ENCODE data around the gene SLC8A1.

Gene SLC8A1

DNA sequence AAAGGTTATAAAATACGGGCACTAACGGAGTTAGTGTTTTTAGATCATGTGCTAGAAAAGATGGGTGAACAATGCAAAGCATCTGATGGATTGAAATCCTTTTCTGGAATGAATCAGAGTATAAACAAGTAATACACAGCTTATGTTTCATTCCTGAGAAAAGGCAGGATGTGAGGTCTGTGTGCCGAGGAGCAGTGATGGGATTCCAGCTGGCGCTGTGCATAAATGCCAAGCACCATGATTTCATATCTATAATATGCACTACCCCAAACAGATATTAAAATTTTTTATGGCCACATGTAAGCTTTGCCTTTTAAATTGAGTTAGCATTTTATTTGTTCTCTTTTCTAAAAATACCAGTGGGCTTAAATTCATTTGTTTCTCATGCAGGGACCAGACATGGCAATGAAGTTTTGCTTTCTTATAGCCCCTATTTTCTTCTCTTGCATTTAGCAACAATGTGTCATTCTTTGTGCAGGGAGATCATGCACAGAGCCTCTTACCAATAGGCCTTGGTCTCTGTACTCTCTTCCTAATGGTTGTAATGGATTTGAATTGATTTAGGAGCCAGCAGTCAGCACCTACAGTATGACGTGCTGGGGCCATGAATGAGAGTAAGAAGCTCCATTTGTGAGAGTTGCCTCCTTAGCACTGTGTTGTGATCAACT, 323.9 kb downstream of the SLC8A1 start:
- in situ Hi-C loops (cut with MboI; ENCODE audit: low sequenced_read_pairs), result no loop called here

GRCh38 chr2:40127146-40127545, 324.7 kb downstream of the SLC8A1 start:
- in situ Hi-C loops (cut with MboI; ENCODE audit: low sequenced_read_pairs), result no loop called here

GRCh38 chr2:40126006-40126405, 325.9 kb downstream of the SLC8A1 start:
- in situ Hi-C loops (cut with MboI; ENCODE audit: low sequenced_read_pairs), result no loop called here

- in situ Hi-C loops (cut with MboI; ENCODE audit: low sequenced_read_pairs), result no loop called here
Measured at GRCh38 chr2:40123746-40124145, 328.1 kb downstream of the SLC8A1 start.

DNA sequence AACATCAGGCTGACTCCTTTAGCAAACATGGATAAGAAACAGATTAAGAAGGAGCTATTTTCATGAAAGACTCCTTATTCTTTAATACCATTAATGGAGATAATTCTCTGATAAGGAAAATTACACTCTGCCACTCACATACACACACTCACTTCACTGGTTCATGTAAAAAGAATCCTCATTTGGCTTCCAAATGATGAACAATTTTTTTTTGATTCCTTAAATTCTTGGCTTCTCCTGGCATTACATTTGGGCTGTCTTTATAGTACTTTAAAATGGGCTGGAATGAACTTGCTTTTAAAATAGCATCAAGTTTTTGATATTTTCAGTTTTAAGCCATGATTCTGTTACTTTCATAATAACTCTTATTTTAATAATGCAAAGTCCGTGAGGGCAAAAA, 328.6 kb downstream of the SLC8A1 start:
- in situ Hi-C loops (cut with MboI; ENCODE audit: low sequenced_read_pairs), result no loop called here

GRCh38 chr2:40120957-40121356, 330.9 kb downstream of the SLC8A1 start:
- in situ Hi-C loops (cut with MboI; ENCODE audit: low sequenced_read_pairs), result no loop called here

DNA sequence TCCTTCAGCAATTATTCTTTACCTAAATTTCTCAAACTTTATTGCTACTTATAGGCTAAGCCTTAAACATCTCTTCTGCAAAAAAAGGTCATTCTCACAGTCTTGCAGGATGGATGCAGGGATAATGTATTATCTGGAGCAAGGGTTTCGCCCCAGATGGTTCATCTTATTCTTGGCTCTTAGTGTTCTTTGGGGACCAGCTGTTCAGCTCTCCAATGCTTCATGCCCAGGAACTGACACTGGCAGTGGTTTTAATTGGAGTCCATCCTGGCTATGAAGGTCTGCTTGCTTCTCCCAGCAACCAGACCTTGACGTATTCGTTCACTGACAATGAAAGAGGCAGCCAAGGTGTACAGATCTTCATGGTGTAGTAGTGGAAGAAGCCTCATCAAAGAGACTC, 331.9 kb downstream of the SLC8A1 start:
- in situ Hi-C loops (cut with MboI; ENCODE audit: low sequenced_read_pairs), result no loop called here

- in situ Hi-C loops (cut with MboI; ENCODE audit: low sequenced_read_pairs), result no loop called here
Measured at GRCh38 chr2:40118622-40119021, 333.3 kb downstream of the SLC8A1 start.

DNA sequence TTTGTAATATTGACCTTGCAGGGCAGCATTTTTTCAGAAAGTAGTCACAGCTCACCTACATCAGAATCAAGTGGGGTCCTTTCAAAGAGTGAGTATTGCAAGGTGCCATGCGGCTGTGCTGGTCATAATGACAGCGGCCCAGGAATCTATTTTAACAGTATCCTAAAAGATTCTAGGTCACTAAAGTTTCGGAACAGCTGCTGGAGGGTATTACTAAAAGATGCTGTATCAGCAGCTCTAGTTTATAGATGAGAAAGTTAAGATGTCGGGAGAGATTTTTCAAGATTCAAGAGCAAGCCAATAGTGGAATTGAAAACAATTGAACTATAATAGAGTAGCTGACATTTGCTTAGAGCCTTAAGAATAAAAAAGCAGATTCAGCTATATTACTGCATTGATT, 336.0 kb downstream of the SLC8A1 start:
- in situ Hi-C loops (cut with MboI; ENCODE audit: low sequenced_read_pairs), result no loop called here

- in situ Hi-C loops (cut with MboI; ENCODE audit: low sequenced_read_pairs), result no loop called here
Measured at GRCh38 chr2:40115348-40115747, 336.5 kb downstream of the SLC8A1 start.

GRCh38 chr2:40113997-40114396, 337.9 kb downstream of the SLC8A1 start:
- in situ Hi-C loops (cut with MboI; ENCODE audit: low sequenced_read_pairs), result no loop called here

GRCh38 chr2:40113272-40113968, 338.5 kb downstream of the SLC8A1 start:
- in situ Hi-C loops (cut with MboI; ENCODE audit: low sequenced_read_pairs), result no loop called here

DNA sequence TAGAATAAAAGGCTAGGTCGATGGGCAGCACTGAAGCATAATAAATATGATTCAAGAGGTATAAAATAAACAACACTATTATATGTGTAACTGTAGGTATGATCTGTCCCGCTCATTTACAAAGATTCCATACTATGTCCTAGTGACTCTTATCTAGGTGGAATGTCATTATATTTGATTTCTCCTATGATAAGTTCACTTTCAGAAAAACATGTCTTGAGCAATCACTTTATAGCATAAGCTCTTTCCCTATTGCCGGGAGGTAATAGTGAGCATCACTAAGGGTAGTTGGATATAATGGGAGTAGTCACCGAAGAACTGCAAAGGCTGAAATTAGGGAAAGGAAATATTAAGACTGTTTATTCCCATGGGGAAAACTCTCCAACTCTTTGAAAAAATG, 342.5 kb downstream of the SLC8A1 start:
- in situ Hi-C loops (cut with MboI; ENCODE audit: low sequenced_read_pairs), result no loop called here

- in situ Hi-C loops (cut with MboI; ENCODE audit: low sequenced_read_pairs), result no loop called here
Measured at GRCh38 chr2:40108851-40109250, 343.0 kb downstream of the SLC8A1 start.

DNA sequence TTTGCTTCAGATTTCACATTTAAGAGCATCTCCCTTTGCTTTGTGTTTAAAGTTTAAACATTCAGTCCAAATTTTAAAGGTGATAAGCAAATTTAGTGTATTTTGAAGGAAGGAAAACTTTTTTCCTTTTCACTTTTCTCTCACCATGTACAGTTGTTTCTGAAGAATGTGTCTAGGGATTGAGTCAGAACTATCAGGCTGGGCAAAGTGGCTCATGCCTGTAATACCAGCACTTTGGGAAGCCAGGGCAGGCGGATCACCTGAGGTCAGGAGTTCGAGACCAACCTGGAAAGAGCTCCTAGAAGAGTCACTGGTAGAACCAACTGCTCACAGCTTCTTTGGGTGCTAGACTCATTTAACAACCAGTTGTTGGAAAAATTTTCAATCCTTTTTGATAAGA, 345.8 kb downstream of the SLC8A1 start:
- in situ Hi-C loops (cut with MboI; ENCODE audit: low sequenced_read_pairs), result no loop called here

DNA sequence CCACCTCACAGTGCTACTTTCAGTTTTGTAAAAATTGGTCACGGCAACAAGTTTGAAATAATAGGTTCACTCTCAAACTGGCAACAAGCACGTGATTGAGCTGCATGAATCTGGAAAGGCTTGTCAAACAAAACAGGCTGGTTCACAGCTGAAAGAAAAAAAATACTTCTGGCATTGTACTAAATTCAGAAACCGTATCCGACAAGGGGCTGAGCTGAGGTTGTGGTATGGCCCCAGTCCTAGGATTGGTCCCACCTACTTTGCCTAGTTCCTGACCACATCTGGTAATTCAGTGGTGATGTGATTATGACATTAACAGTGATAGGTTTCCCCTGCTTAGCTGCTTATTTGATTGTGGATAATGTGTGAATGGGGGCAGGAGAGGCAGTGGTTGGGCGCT, 346.3 kb downstream of the SLC8A1 start:
- in situ Hi-C loops (cut with MboI; ENCODE audit: low sequenced_read_pairs), result no loop called here

DNA sequence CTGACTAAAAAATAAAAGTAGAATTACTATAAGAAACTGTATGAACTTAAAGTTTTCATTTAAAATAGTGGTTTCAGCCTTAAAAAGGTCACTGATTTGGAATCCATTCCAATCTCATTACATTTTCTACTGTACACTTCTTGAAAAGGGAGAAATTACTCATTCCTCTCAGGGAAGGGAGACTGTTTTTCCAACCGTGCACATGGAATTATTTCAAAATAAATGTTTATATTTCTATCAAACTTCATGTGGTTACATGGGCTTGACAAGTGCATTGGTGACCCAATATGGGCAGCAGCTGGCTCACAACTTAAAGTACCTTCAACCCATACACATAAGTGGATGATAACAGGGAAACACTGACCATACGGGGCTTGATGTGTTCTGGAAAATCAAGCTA, 348.3 kb downstream of the SLC8A1 start:
- in situ Hi-C loops (cut with MboI; ENCODE audit: low sequenced_read_pairs), result no loop called here

- in situ Hi-C loops (cut with MboI; ENCODE audit: low sequenced_read_pairs), result no loop called here
Measured at GRCh38 chr2:40103163-40103562, 348.7 kb downstream of the SLC8A1 start.

DNA sequence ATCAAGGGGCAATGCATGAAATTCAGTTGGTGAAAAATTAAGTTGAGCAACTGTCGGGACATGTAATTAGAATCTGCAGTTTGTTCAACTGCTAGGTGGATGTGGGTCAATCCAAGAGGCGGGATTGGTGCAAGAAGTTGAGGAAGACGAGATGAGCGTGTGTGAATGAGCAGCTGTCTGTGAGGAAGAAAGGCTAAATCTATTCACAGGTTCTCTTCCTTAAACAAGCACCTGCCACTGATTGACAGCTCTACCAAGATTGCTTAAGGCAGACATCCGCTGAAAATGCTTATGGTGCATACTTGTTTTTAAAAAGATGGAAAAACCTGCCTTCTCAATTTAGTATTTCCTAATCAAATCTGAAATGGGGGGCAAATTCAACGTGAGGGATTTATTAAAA, 349.4 kb downstream of the SLC8A1 start:
- in situ Hi-C loops (cut with MboI; ENCODE audit: low sequenced_read_pairs), result no loop called here

GRCh38 chr2:40101131-40101575, 350.7 kb downstream of the SLC8A1 start:
- in situ Hi-C loops (cut with MboI; ENCODE audit: low sequenced_read_pairs), result no loop called here

- in situ Hi-C loops (cut with MboI; ENCODE audit: low sequenced_read_pairs), result no loop called here
Measured at GRCh38 chr2:40100676-40101075, 351.2 kb downstream of the SLC8A1 start.

- in situ Hi-C loops (cut with MboI; ENCODE audit: low sequenced_read_pairs), result no loop called here
Measured at GRCh38 chr2:40098786-40099470, 353.0 kb downstream of the SLC8A1 start.

Data from HL-60/S4 treated with phorbol 12-myristate 13-acetate at 8.2 ng/mL for 4 days and 3 days (cell line).